MM.1S (cell line): ENCODE measurements around the gene SLC9A1.

ENCODE experiments used
- DNase-seq: peaks from one replicate; pipeline ENCODE4 v3.0.0-alpha.2; 2015
- H2AFZ ChIP-seq: fragments of 300-600 bp; sonication (generic); 2 replicates; pipeline ENCODE4 v1.6.0; 2016; ENCODE audit warnings: antibody characterized with exemption, low read length
- H3F3A ChIP-seq: fragments of 300-600 bp; sonication (generic); 2 replicates; pipeline ENCODE4 v1.6.1; 2016; ENCODE audit warnings: mild to moderate bottlenecking, antibody characterized with exemption, low read length, moderate library complexity, mixed read lengths; ENCODE audit not compliant: insufficient read depth
- H3K27ac ChIP-seq: fragments of 300-600 bp; sonication (generic); 2 replicates; pipeline ENCODE4 v1.5.1; 2016; ENCODE audit warnings: mild to moderate bottlenecking, low read length
- H3K27me3 ChIP-seq: fragments of 300-600 bp; sonication (generic); replicated peaks from 2 replicates; pipeline ENCODE4 v1.6.0; 2016; ENCODE audit warnings: low read length; ENCODE audit not compliant: insufficient read depth
- H3K36me3 ChIP-seq: fragments of 300-600 bp; sonication (generic); replicated peaks from 2 replicates; pipeline ENCODE4 v1.6.1; 2016; ENCODE audit warnings: mild to moderate bottlenecking, low read length, mixed read lengths; ENCODE audit not compliant: insufficient read depth
- H3K4me1 ChIP-seq: fragments of 300-600 bp; sonication (generic); 2 replicates; pipeline ENCODE4 v1.6.1; 2016; ENCODE audit warnings: low read length, mixed read lengths
- H3K4me2 ChIP-seq: fragments of 300-600 bp; sonication (generic); 2 replicates; pipeline ENCODE4 v1.6.0; 2016; ENCODE audit warnings: low read depth, low read length
- H3K4me3 ChIP-seq: fragments of 300-600 bp; sonication (generic); 2 replicates; pipeline ENCODE4 v1.5.1; 2016; ENCODE audit warnings: low read length, mixed read lengths
- H3K79me2 ChIP-seq: fragments of 300-600 bp; sonication (generic); 2 replicates; pipeline ENCODE4 v1.6.1; 2016; ENCODE audit warnings: mixed run types, low read length, mixed read lengths
- H3K9ac ChIP-seq: fragments of 300-600 bp; sonication (generic); 2 replicates; pipeline ENCODE4 v1.6.1; 2016; ENCODE audit warnings: low read length, mixed read lengths
- H3K9me2 ChIP-seq: fragments of 300-600 bp; sonication (generic); replicated peaks from 2 replicates; pipeline ENCODE4 v1.6.1; 2016; ENCODE audit warnings: mild to moderate bottlenecking, low read length, mixed read lengths; ENCODE audit not compliant: insufficient read depth
- H3K9me3 ChIP-seq: fragments of 300-600 bp; sonication (generic); replicated peaks from 2 replicates; pipeline ENCODE4 v1.6.1; 2016; ENCODE audit warnings: mild to moderate bottlenecking, low read length, mixed read lengths; ENCODE audit not compliant: insufficient read depth
- H4K20me1 ChIP-seq: fragments of 300-600 bp; sonication (generic); 2 replicates; pipeline ENCODE4 v1.6.1; 2016; ENCODE audit warnings: mild to moderate bottlenecking, low read length, moderate library complexity, mixed read lengths; ENCODE audit not compliant: insufficient read depth
- CTCF ChIP-seq: fragments of 300-600 bp; sonication (generic); IDR thresholded peaks from 2 replicates; pipeline ENCODE4 v1.5.1; 2016; ENCODE audit warnings: antibody characterized with exemption, low read length, mixed read lengths
- EZH2 ChIP-seq: fragments of 300-600 bp; sonication (generic); optimal IDR thresholded peaks from 2 replicates; pipeline ENCODE3; 2017; ENCODE audit warnings: low read depth, mild to moderate bottlenecking, antibody characterized with exemption, low read length, mixed read lengths
- EZH2phosphoT487 ChIP-seq: fragments of 300-600 bp; sonication (generic); IDR thresholded peaks from 2 replicates; pipeline ENCODE4 v1.6.1; 2018; ENCODE audit warnings: antibody characterized with exemption, low read length

SLC9A1 gene

GRCh38 chr1:27102134-27102706, 52.7 kb downstream of the SLC9A1 start:
- Histone ChIP-seq H3K27ac (no peak overlapping the region), H3K9ac (no peak overlapping the region), H3K27me3 (no peaks in the 10 kb centered on the region), H2AFZ (no peak overlapping the region), H3K79me2 (no peaks in the 10 kb centered on the region), H3K9me3 (no peaks in the 10 kb centered on the region), H3K9me2 (no peaks in the 10 kb centered on the region), H3F3A (no peaks in the 10 kb centered on the region), H3K4me1 (no peaks in the 10 kb centered on the region), H4K20me1 (no peaks in the 10 kb centered on the region), H3K4me3 (no peak overlapping the region), H3K36me3 (no peaks in the 10 kb centered on the region), H3K4me2 (no peak overlapping the region)
- no peak for TF ChIP-seq EZH2
- TF ChIP-seq CTCF, result no peak
- TF ChIP-seq EZH2phosphoT487, result no peak
- no peak for DNase-seq

- H3F3A ChIP-seq, result no peaks in the 10 kb centered on the region
- H3K4me1 ChIP-seq, result no peaks in the 10 kb centered on the region
- no peak for TF ChIP-seq CTCF
- no peak for TF ChIP-seq EZH2phosphoT487
- TF ChIP-seq EZH2, result no peak
- H4K20me1 ChIP-seq, result no peaks in the 10 kb centered on the region
- H3K4me3 ChIP-seq, result no peak overlapping the region
- H3K9ac ChIP-seq, result no peak overlapping the region
- DNase-seq, result no peak
- H2AFZ ChIP-seq, result no peak overlapping the region
- H3K9me2 ChIP-seq, result no peaks in the 10 kb centered on the region
- no peaks in the 10 kb centered on the region for H3K9me3 ChIP-seq
- no peaks in the 10 kb centered on the region for H3K27me3 ChIP-seq
- no peak overlapping the region for H3K27ac ChIP-seq
- H3K4me2 ChIP-seq, result no peak overlapping the region
- no peaks in the 10 kb centered on the region for H3K79me2 ChIP-seq
- H3K36me3 ChIP-seq, result no peaks in the 10 kb centered on the region
These were observed 53.2 kb downstream of the SLC9A1 start for GRCh38 chr1:27101696-27102095.

GRCh38 chr1:27101054-27101491, 53.9 kb downstream of the SLC9A1 start:
- no peaks in the 10 kb centered on the region for H4K20me1 ChIP-seq
- H3K27ac ChIP-seq, result no peak overlapping the region
- no peak overlapping the region for H3K4me2 ChIP-seq
- H3K4me3 ChIP-seq, result no peak overlapping the region
- no peak overlapping the region for H3K9ac ChIP-seq
- no peaks in the 10 kb centered on the region for H3K27me3 ChIP-seq
- no peaks in the 10 kb centered on the region for H3K9me2 ChIP-seq
- H2AFZ ChIP-seq, result no peak overlapping the region
- H3K4me1 ChIP-seq, result no peaks in the 10 kb centered on the region
- H3K9me3 ChIP-seq, result no peaks in the 10 kb centered on the region
- no peaks in the 10 kb centered on the region for H3F3A ChIP-seq
- no peaks in the 10 kb centered on the region for H3K79me2 ChIP-seq
- no peak for TF ChIP-seq EZH2
- no peak for TF ChIP-seq EZH2phosphoT487
- no peak for TF ChIP-seq CTCF
- H3K36me3 ChIP-seq, result no peaks in the 10 kb centered on the region
- DNase-seq, result no peak
